ENCODE measurements around the gene CCDC43.

CCDC43 gene

GRCh38 chr17:44647736-44648135, 41.8 kb downstream of the CCDC43 start:
- H3K9ac ChIP-seq (ENCODE audit: low read length), result no peak overlapping the region
- H3K27ac ChIP-seq (ENCODE audit: low read depth, low read length), result no peak overlapping the region
- H3K79me2 ChIP-seq (ENCODE audit: insufficient read depth, low read length), result no peaks in the 10 kb centered on the region
- H4K20me1 ChIP-seq (ENCODE audit: low read depth, low read length), result no peaks in the 10 kb centered on the region
- no peaks in the 10 kb centered on the region for H3K36me3 ChIP-seq (ENCODE audit: low read length)
- TF ChIP-seq CTCF (IDR thresholded peaks at IDR 0.05; ENCODE audit: insufficient read depth, low read length, poor library complexity, severe bottlenecking) (no peak), EZH2phosphoT487 (conservative IDR thresholded peaks at IDR 0.05; ENCODE audit: low read length) (no peak)
- H3F3A ChIP-seq (ENCODE audit: insufficient read depth), result no peaks in the 10 kb centered on the region
- H3K9me2 ChIP-seq (replicated peaks; ENCODE audit: insufficient read depth, low read length), result no peaks in the 10 kb centered on the region
- H3K9me3 ChIP-seq (ENCODE audit: insufficient read depth, low read length), result no peaks in the 10 kb centered on the region
- no peaks in the 10 kb centered on the region for H3K27me3 ChIP-seq (ENCODE audit: low read length)
- no peak overlapping the region for H3K4me3 ChIP-seq (ENCODE audit: insufficient read depth, low read length, poor library complexity, severe bottlenecking)
- no peak overlapping the region for H3K4me2 ChIP-seq (ENCODE audit: low read depth, low read length, poor library complexity, severe bottlenecking)
- H2AFZ ChIP-seq (ENCODE audit: low read depth, low read length, severe bottlenecking), result no peak overlapping the region

GRCh38 chr17:44646280-44646679, 43.3 kb downstream of the CCDC43 start:
- TF ChIP-seq EZH2phosphoT487 (conservative IDR thresholded peaks at IDR 0.05; ENCODE audit: low read length) (no peak), CTCF (IDR thresholded peaks at IDR 0.05; ENCODE audit: insufficient read depth, low read length, poor library complexity, severe bottlenecking) (no peak)
- Histone ChIP-seq H3K4me2 (ENCODE audit: low read depth, low read length, poor library complexity, severe bottlenecking) (no peak overlapping the region), H3K79me2 (ENCODE audit: insufficient read depth, low read length) (no peaks in the 10 kb centered on the region), H3K9ac (ENCODE audit: low read length) (no peak overlapping the region), H2AFZ (ENCODE audit: low read depth, low read length, severe bottlenecking) (no peak overlapping the region), H3K27ac (ENCODE audit: low read depth, low read length) (no peak overlapping the region), H3K4me3 (ENCODE audit: insufficient read depth, low read length, poor library complexity, severe bottlenecking) (no peak overlapping the region), H3K9me3 (ENCODE audit: insufficient read depth, low read length) (no peaks in the 10 kb centered on the region), H3K9me2 (replicated peaks; ENCODE audit: insufficient read depth, low read length) (no peaks in the 10 kb centered on the region), H4K20me1 (ENCODE audit: low read depth, low read length) (no peaks in the 10 kb centered on the region), H3K27me3 (ENCODE audit: low read length) (no peaks in the 10 kb centered on the region), H3K36me3 (ENCODE audit: low read length) (no peaks in the 10 kb centered on the region), H3F3A (ENCODE audit: insufficient read depth) (no peaks in the 10 kb centered on the region)

- H3K4me2 ChIP-seq (ENCODE audit: low read depth, low read length, poor library complexity, severe bottlenecking), result no peak overlapping the region
- H3K9me2 ChIP-seq (replicated peaks; ENCODE audit: insufficient read depth, low read length), result no peaks in the 10 kb centered on the region
- H3K79me2 ChIP-seq (ENCODE audit: insufficient read depth, low read length), result no peaks in the 10 kb centered on the region
- H3K27ac ChIP-seq (ENCODE audit: low read depth, low read length), result no peak overlapping the region
- no peaks in the 10 kb centered on the region for H3K27me3 ChIP-seq (ENCODE audit: low read length)
- TF ChIP-seq CTCF (IDR thresholded peaks at IDR 0.05; ENCODE audit: insufficient read depth, low read length, poor library complexity, severe bottlenecking), result no peak
- no peak for TF ChIP-seq EZH2phosphoT487 (conservative IDR thresholded peaks at IDR 0.05; ENCODE audit: low read length)
- H4K20me1 ChIP-seq (ENCODE audit: low read depth, low read length), result no peaks in the 10 kb centered on the region
- H3K9me3 ChIP-seq (ENCODE audit: insufficient read depth, low read length), result no peaks in the 10 kb centered on the region
- H3K4me3 ChIP-seq (ENCODE audit: insufficient read depth, low read length, poor library complexity, severe bottlenecking), result no peak overlapping the region
- no peak overlapping the region for H3K9ac ChIP-seq (ENCODE audit: low read length)
- H3K36me3 ChIP-seq (ENCODE audit: low read length), result no peaks in the 10 kb centered on the region
- no peak overlapping the region for H2AFZ ChIP-seq (ENCODE audit: low read depth, low read length, severe bottlenecking)
- no peaks in the 10 kb centered on the region for H3F3A ChIP-seq (ENCODE audit: insufficient read depth)
Measured at GRCh38 chr17:44645341-44645740, 44.2 kb downstream of the CCDC43 start.
